Activated naive CD4-positive, alpha-beta T cell treated with anti-CD3 and anti-CD28 coated beads, Interleukin-2, amount 10 ng/mL, durations not matched to agents 7 days and 5 days (primary cell): ENCODE measurements around the gene RNFT2.

Source experiments
- CTCF ChIA-PET: fragments of 350-600 bp; sonication (Branson Sonifier 250); formaldehyde crosslinking; loops from one replicate; lab custom pipeline; 2021; ENCODE audit warnings: antibody characterized with exemption; lab: Charles Lee
- DNase-seq: peaks from one replicate; pipeline ENCODE4 v3.0.0-alpha.2; 2020
- H3K27ac Mint-ChIP-seq: one replicate; pipeline ENCODE4 v1.8.0; 2021; ENCODE audit warnings: mild to moderate bottlenecking, moderate library complexity, mixed read lengths
- H3K27me3 Mint-ChIP-seq: one replicate; pipeline ENCODE4 v1.8.0; 2021; ENCODE audit warnings: mild to moderate bottlenecking, mixed read lengths
- H3K36me3 Mint-ChIP-seq: one replicate; pipeline ENCODE4 v1.8.0; 2021; ENCODE audit warnings: mixed read lengths
- H3K4me1 Mint-ChIP-seq: one replicate; pipeline ENCODE4 v1.8.0; 2021; ENCODE audit warnings: mixed read lengths
- H3K4me3 Mint-ChIP-seq: one replicate; pipeline ENCODE4 v1.8.0; 2021; ENCODE audit warnings: mild to moderate bottlenecking, moderate library complexity, mixed read lengths
- H3K9me3 Mint-ChIP-seq: one replicate; pipeline ENCODE4 v1.8.0; 2021; ENCODE audit warnings: mixed read lengths

The RNFT2 gene

DNA sequence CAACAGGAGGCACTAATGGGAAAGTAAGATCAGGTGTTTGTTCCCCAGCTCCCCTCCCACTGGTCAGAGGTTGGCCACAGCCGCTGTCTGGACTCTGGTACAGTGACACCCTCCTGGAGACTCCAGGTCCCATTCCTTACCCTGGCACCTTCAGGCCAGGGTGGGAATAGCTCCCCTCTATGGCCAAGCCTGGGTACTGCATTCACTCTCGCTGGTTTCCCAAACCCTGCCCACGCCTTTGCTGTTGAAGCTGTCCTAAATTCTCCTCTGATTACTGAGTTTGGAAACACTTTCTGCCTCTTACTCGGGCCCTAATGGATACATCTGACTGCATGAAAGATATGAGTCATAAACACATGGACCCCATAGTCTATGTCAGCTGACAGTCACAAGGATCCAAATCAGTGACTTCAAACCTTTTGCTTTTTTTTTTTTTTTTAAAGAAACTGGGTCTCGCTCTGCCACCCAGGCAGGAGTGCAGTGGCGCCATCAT, 125.2 kb downstream of the RNFT2 start:
- Mint-ChIP-seq H3K4me3 (no peak overlapping the region), H3K27me3 (peaks cover 57% of the 10 kb centered on the region), H3K4me1 (peaks cover 16% of the 10 kb centered on the region), H3K9me3 (no peaks in the 10 kb centered on the region), H3K36me3 (no peaks in the 10 kb centered on the region), H3K27ac (no peak overlapping the region)
- CTCF ChIA-PET, result interaction anchor here (0.6 to 2.1 kb wide), 6 partner anchors 10 to 137 kb away, joined by 3 to 6 read pairs (median 3); no protein-coding TSS in a partner anchor
- no peak for DNase-seq

DNA sequence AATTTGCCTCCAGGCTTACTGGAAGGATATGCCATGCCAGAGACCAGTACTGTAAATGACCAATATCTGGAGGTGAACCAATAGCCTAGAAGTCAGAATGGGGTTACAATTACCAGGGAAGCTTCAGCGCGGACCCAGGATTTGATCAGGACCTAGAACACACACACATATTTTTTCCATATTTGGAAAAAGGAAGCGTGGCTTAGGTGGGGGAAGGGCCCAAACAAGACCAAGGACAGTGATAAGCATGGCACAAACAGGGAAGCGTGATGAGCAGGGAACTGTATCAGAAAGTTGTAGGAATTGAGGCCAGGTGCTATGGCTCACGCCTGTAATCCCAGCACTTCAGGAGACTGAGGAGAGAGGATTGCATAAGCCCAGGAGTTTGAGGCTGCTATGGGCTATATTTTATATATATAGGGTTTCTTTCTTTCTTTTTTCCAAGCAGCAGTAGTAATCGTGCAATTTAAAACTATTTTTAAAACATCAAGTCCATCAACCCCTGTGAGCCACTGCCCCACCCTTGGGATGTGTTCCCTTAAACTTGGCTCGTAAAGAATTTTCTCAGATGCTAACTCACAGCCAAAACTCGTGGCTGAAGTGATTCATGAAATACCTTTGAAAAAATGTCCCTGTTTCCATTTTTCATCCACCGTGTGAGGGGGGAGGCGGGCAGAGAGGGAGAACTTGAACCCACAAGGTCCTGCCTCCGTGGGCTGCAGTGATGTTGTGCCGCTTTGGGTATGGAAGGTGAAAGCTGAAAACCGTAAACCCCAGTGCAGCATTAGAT, 126.5 kb downstream of the RNFT2 start:
- no peak overlapping the region for H3K27ac Mint-ChIP-seq
- no peaks in the 10 kb centered on the region for H3K9me3 Mint-ChIP-seq
- H3K4me3 Mint-ChIP-seq, result no peak overlapping the region
- peaks cover 47% of the 10 kb centered on the region for H3K27me3 Mint-ChIP-seq
- H3K36me3 Mint-ChIP-seq, result no peaks in the 10 kb centered on the region
- no peak for DNase-seq
- CTCF ChIA-PET, result interaction anchor here (1.3 to 2.1 kb wide), 2 partner anchors 9 to 15 kb away, joined by 4 to 6 read pairs; no protein-coding TSS in a partner anchor
- peaks cover 16% of the 10 kb centered on the region for H3K4me1 Mint-ChIP-seq

DNA sequence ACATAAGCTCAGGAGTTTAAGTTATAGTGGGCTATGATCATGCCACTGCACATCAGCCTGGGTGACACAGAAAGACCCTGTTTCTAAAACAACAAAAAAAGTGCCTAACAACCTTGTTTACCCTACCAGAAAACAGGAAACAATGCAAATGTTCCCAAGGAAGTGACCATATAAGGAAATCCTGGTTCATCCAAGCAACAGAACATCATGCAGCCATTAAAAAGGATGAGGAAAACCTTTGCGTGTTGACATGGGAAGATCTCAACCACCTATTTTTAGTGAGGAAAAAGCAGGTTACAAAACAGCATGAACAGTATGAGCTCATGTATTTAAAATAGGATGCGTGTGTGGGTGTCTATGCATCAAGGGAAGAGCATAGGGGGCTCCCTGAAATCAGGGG, 129.4 kb downstream of the RNFT2 start:
- DNase-seq, result no peak
- no peak overlapping the region for H3K4me3 Mint-ChIP-seq
- no peaks in the 10 kb centered on the region for H3K36me3 Mint-ChIP-seq
- no peaks in the 10 kb centered on the region for H3K9me3 Mint-ChIP-seq
- peaks cover under 1% of the 10 kb centered on the region for H3K4me1 Mint-ChIP-seq
- H3K27me3 Mint-ChIP-seq, result peaks cover 35% of the 10 kb centered on the region
- CTCF ChIA-PET, result no interaction called here
- no peak overlapping the region for H3K27ac Mint-ChIP-seq

DNA sequence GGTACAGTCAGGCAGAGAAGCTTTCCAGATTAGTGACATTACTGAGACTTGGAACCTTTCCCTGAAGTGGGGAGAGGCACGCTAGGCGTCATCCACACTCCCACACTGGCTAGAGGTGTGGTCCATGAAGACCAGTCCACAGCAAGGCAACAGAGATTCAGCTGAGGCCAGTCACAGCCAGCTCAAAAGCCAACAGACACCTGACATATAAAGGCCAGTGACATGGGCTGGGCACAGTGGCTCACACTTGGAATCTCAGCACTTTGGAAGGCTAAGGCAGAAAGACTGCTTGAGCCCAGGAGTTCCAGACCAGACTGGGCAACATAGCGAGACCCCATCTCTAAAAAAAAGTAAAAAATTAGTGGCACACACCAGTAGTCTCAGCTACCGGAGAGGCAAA, 132.2 kb downstream of the RNFT2 start:
- Mint-ChIP-seq H3K36me3 (no peaks in the 10 kb centered on the region), H3K4me1 (peaks cover 16% of the 10 kb centered on the region), H3K27ac (no peak overlapping the region), H3K9me3 (peaks cover 2% of the 10 kb centered on the region), H3K27me3 (peaks cover 43% of the 10 kb centered on the region), H3K4me3 (no peak overlapping the region)
- DNase-seq, result no peak
- CTCF ChIA-PET, result interaction anchor here (0.6 kb wide), 1 partner anchor 244 kb away, joined by 3 read pairs; no protein-coding TSS in a partner anchor

DNA sequence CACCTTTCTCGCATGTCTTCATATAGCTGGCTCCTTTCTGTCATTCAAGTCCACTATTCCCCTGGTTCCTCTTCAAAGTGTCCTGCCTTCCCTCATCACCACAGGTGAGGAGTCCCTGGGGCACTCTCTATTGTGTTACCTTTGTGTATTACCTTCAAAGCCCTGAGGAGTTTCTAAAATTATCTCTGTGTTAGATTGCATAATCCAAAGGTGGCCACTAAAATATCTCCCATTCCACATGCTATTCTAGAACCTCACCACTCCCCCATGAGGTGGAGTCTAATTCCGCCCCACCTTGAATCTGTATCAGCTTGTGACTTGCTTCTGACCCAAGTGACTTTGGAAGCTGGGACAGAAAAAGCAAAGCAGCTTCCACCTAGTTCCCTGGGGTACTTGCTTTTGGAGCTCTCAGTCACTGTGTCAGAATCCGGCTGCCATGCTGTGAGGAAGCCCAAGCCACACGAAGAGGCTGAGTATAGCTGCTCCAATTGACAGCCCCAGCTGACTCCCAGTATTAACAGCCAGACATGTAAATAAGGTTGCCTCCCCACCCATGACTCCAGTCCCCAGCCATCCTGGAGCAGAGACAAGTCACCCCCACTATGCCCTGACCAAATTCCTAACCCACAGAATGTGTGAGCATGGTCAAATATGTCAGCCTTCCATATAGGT, 136.3 kb downstream of the RNFT2 start:
- CTCF ChIA-PET, result no interaction called here
- H3K27ac Mint-ChIP-seq, result no peak overlapping the region
- H3K4me3 Mint-ChIP-seq, result no peak overlapping the region
- H3K9me3 Mint-ChIP-seq, result peaks cover 2% of the 10 kb centered on the region
- H3K36me3 Mint-ChIP-seq, result peaks cover 2% of the 10 kb centered on the region
- H3K27me3 Mint-ChIP-seq, result peaks cover 80% of the 10 kb centered on the region
- no peak for DNase-seq
- peaks cover 28% of the 10 kb centered on the region for H3K4me1 Mint-ChIP-seq

DNA sequence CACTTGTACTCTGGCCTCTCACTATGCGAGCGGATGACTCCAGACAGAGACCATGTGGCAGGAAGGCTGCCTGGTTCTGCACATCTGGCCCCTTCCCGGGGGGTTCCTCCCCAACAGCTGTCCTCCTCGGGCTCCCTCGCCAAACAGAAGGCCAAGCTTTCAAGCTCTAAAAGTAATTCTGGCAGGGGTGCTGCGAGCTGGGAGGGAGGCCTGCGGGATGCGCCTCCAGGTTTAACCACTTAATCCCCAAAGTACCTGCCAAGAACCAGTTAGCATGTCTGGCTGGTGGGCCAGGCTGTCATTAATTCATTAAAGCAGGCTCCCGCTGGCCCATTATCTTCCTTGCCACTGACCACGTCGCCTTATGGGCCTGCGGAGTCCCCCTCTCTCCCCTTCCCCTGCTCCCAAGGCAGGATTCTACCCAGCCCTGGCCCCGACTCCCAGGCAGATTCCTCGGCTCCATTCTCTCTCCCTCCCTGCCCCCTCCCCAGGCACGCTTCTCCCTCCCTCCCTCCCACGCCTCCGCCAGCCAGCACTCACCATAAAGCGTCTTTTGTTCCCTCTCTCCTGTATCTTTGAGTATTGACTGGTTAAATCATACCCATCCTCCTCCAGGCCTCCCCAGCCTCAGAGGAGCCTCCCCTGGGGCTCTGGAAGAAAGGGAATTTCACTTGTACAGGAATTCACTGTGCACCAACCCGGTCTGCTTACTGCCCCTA, 138.2 kb downstream of the RNFT2 start:
- no peak overlapping the region for H3K27ac Mint-ChIP-seq
- H3K4me1 Mint-ChIP-seq, result peaks cover 39% of the 10 kb centered on the region
- no peak overlapping the region for H3K4me3 Mint-ChIP-seq

DNA sequence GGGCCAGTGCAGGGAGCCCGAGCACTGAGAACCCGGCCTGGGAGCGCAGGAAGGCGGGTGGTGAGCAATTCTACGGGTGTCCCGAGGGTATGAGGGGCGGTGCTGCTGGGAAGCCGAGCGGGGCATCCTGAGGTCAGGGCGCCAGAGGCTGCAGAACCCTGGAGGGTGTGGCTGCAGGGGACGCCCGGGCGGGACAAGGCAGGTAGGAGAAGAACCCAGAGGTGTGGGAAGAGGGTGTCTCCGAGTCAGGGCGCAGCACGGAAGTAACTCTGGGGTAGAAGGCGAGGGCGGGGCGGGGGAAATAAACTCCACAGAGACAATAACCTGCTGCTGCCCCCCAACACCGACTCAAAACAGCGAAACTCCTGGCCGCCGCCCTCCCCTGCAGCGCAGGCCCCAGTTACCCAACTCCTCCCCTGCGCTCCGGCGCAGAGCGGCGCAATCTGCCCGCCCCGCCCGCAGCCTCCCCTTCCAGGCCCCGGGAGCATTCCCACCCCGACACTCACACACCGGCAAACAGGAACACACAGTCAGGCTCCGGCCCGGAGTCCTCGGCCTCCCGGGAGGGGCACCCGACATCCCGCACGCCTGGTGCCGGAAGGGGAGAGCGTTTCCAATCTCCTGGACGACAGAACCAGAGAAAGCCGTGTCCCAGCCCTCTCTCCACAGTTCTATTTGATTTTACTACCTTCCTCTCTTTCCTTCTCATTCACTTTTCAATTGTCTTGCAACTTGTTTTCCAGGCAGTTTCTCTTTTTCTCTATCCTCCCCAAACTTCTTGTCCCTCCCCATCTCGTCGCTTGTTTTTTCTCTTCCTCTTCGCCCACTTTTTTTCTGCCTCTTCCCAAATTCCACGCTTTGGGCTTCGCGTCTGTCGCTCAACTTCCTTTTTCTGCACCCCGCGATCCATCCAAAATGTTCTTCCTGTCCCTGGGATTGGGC, 140.7 kb downstream of the RNFT2 start:
- H3K4me1 Mint-ChIP-seq, result peaks cover 42% of the 10 kb centered on the region
- CTCF ChIA-PET, result no interaction called here
- peaks cover 94% of the 10 kb centered on the region for H3K27me3 Mint-ChIP-seq
- H3K9me3 Mint-ChIP-seq, result peaks cover 2% of the 10 kb centered on the region
- no peak overlapping the region for H3K27ac Mint-ChIP-seq
- peak overlapping the region; percentile 73 for H3K4me3 Mint-ChIP-seq
- peak; percentile 29 for DNase-seq
- H3K36me3 Mint-ChIP-seq, result peaks cover 2% of the 10 kb centered on the region

More for the DNA sequence above, 138.2 kb downstream of the RNFT2 start:
- CTCF ChIA-PET, result no interaction called here
- no peak for DNase-seq
- Mint-ChIP-seq H3K9me3 (peaks cover 2% of the 10 kb centered on the region), H3K27me3 (peaks cover 89% of the 10 kb centered on the region), H3K36me3 (peaks cover 2% of the 10 kb centered on the region)

DNA sequence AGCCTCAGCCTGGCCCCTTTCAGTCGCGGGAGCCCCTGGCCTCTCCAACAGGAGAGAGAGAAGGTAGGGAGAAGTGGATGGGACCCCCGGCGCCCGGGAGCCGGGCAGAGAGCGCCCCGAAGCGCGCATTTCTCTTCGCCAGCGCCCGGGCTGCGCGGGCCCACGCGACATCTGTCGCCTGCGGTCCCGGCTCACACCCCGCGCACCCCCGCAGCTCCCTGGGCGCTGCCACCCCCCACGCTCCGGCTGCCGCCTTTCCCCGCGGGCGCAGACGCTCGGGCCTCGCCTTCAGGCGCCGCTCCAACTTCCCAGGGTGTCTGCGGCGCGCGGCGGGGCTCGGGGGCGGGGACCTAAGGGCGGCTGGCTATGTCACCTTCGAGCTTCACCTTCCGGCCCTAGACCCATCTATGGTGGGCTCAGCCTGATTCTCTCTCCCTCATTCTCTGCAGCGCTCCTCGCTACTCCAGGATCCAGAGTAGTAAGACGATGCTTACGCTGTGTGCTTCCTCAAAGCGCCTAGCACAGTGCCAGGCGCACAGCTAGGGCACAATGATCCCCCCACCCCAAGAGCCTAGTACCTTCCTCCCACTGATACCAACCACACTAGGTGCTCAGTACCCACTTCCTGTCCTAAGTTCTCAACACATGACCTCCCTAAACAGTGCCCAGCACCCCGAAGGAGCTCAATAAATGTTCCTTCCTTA, 141.5 kb downstream of the RNFT2 start:
- Mint-ChIP-seq H3K4me3 (peak overlapping the region; percentile 73), H3K4me1 (peaks cover 35% of the 10 kb centered on the region), H3K27ac (no peak overlapping the region), H3K9me3 (peaks cover 2% of the 10 kb centered on the region), H3K36me3 (peaks cover 2% of the 10 kb centered on the region), H3K27me3 (peaks cover 93% of the 10 kb centered on the region)
- DNase-seq, result peak; percentile 38
- CTCF ChIA-PET, result interaction anchor here (1.1 to 3.3 kb wide), 2 partner anchors 16 to 176 kb away, joined by 4 to 17 read pairs; no protein-coding TSS in a partner anchor

DNA sequence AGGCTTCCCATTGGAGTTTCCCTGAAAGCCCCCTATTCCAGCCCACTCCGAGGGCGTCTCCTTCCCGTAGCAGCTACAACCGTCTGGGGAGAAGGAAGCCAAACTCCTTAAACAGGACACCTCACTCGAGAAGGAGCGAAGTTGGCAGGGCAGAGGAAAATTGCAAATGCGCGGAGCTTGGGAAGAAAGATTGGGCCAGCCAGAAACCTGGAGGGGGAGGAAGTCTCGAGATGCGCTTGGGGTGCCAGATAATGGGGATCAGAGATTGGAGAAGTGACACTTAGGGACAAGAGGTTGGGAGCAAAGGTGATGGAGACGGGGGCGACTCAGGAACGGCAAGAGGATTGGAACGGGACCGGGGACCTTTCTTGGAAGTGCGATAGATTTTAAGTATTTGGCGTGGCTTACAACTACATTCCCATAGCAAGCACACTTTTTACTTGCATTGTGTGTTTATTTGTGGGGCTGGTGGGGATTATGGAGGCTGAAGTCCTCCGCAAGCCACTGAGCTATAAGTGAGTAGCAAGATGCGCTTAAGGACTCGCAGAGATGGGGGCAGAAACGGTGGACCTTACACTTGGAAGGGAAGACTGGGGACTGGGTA, 142.2 kb downstream of the RNFT2 start:
- peaks cover 97% of the 10 kb centered on the region for H3K27me3 Mint-ChIP-seq
- H3K27ac Mint-ChIP-seq, result no peak overlapping the region
- H3K4me1 Mint-ChIP-seq, result peaks cover 35% of the 10 kb centered on the region
- H3K4me3 Mint-ChIP-seq, result peak overlapping the region; percentile 70
- H3K9me3 Mint-ChIP-seq, result no peaks in the 10 kb centered on the region
- DNase-seq, result no peak
- peaks cover 2% of the 10 kb centered on the region for H3K36me3 Mint-ChIP-seq
- CTCF ChIA-PET, result interaction anchor here (1.1 to 3.3 kb wide), 3 partner anchors 17 to 177 kb away, joined by 3 to 17 read pairs (median 4); no protein-coding TSS in a partner anchor

DNA sequence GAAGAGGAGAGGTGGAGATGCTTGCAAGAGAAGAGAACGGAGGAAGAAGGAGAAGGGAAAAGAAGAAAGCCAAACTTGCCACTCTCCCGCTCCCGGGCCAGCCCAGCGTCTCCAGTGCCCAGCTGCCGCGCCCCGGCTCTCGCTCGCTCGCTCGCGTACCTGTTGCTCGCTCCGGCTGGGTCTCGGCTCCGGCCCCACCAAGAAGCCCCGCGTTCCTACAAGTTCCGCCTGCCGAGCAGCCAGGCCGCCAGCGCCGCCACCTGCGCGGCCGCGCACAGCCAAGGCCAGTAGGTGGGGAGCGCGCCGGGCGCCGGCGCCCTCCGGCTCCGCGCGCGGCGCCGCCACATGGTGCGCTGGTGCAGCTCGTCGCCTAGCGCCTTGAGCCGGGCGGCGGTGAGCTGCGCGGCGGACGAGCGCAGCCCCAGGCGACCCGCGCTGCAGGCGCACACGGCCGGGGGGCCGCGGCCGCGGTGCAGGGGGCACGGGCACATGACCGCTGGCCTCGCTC, 142.8 kb downstream of the RNFT2 start:
- H3K27me3 Mint-ChIP-seq, result peaks cover 98% of the 10 kb centered on the region
- DNase-seq, result peak; percentile 52
- CTCF ChIA-PET, result interaction anchor here (1.3 to 3.3 kb wide), 2 partner anchors 40 to 177 kb away, joined by 3 to 17 read pairs; no protein-coding TSS in a partner anchor

DNA sequence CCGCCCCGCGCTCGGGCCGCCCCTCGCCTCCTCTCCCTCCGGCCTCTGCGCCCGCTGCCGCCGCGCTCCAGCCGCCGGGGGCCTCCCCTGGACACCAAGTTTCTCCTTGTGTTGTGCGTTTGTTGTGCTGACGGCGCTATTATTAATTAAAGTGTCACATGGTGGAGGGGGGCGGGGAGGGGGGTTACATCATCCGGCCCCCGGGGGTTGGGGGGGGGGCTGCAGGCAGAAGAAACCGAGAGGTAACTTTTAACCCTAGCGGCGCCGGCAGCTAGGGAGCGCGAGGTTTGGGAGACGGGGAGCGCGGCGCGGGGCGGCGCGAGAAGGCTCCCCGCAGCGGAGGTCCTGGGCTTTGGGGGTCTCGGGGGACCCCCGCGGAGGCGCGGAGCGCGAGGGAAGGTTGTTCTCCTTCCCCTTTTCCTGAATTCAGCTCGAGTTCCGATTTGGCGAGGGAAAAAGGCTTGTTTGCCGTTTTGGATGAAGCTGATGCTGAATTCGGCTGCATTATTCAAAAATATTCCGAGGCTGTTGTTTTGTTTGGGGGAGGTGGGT, 143.3 kb downstream of the RNFT2 start, which contains the start of gene HRK:
Gene HRK, minus strand, starts transcription at position 117 of the 552 bp plus-strand sequence. CDS start 134 bp downstream, outside the sequence.
- CTCF ChIA-PET, result interaction anchor here (1.3 to 3.3 kb wide), 2 partner anchors 40 to 178 kb away, joined by 3 to 17 read pairs; no protein-coding TSS in a partner anchor
- Mint-ChIP-seq H3K27me3 (peaks cover 98% of the 10 kb centered on the region), H3K4me3 (peak within 1 kb of the TSS; percentile 70), H3K27ac (no peak within 1 kb of the TSS), H3K9me3 (no peaks in the 10 kb centered on the region), H3K36me3 (peaks cover 2% of the 10 kb centered on the region), H3K4me1 (peaks cover 35% of the 10 kb centered on the region)
- no peak for DNase-seq

More for the DNA sequence above, 142.8 kb downstream of the RNFT2 start:
- H3K36me3 Mint-ChIP-seq, result peaks cover 2% of the 10 kb centered on the region
- no peaks in the 10 kb centered on the region for H3K9me3 Mint-ChIP-seq
- H3K27ac Mint-ChIP-seq, result no peak overlapping the region
- H3K4me1 Mint-ChIP-seq, result peaks cover 35% of the 10 kb centered on the region
- H3K4me3 Mint-ChIP-seq, result peak overlapping the region; percentile 70
